Erythroblast (primary cell): ENCODE data around the gene CELA3A.

ENCODE experiments used
- GATA1 ChIP-seq: IDR thresholded peaks from 2 replicates; pipeline ENCODE4 v1.6.1; 2011; ENCODE audit warnings: low read depth, mild to moderate bottlenecking, control low read depth, low read length, moderate library complexity
- POLR2A ChIP-seq: IDR thresholded peaks from 2 replicates; pipeline ENCODE4 v1.6.1; 2011; ENCODE audit warnings: mild to moderate bottlenecking, low read length

DNA sequence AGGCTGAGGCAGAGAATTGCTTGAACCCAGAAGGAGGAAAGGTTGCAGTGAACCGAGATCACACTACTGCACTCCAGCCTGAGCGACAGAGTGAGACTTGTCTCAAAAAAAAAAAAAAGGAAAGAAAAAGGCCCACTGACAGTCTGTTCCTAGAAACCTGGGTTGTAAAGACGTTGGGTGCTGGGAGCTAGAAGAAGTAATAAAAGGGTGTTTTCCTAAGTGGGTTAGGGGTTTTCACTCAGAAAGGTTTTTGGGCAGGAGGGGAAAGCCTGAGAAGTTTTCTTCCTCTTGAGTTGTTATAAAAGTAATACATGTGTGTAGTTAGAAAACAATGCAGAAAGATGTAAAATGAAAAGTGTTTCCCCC is 25.4 kb downstream of the CELA3A start:
- no peak for TF ChIP-seq POLR2A
- TF ChIP-seq GATA1 = no peak
